SHP77 treated with DMSO at 0.1 percent for 48 hours (cell line): ENCODE results near the gene BMAL1.

Experiments used
- DNase-seq: peaks from one replicate; lab custom pipeline; 2025; lab: John Stamatoyannopoulos, UW

Gene BMAL1

GRCh38 chr11:13317293-13318080, 39.9 kb downstream of the BMAL1 start:
- no peak for DNase-seq

- DNase-seq, result no peak
Measured at GRCh38 chr11:13318498-13319295, 41.1 kb downstream of the BMAL1 start.

GRCh38 chr11:13320688-13321087, 43.1 kb downstream of the BMAL1 start:
- no peak for DNase-seq

GRCh38 chr11:13321431-13321830, 43.8 kb downstream of the BMAL1 start:
- no peak for DNase-seq

GRCh38 chr11:13324141-13324540, 46.6 kb downstream of the BMAL1 start:
- DNase-seq, result no peak

- no peak for DNase-seq
Measured at GRCh38 chr11:13324709-13325108, 47.1 kb downstream of the BMAL1 start.

- DNase-seq, result no peak
Measured at GRCh38 chr11:13327421-13327820, 49.8 kb downstream of the BMAL1 start.

- no peak for DNase-seq
Measured at GRCh38 chr11:13328286-13328685, 50.7 kb downstream of the BMAL1 start.

GRCh38 chr11:13329670-13330356, 52.2 kb downstream of the BMAL1 start:
- DNase-seq, result no peak

GRCh38 chr11:13332124-13332523, 54.5 kb downstream of the BMAL1 start:
- DNase-seq, result no peak

- no peak for DNase-seq
Measured at GRCh38 chr11:13333456-13333957, 55.9 kb downstream of the BMAL1 start.

- no peak for DNase-seq
Measured at GRCh38 chr11:13334034-13334786, 56.6 kb downstream of the BMAL1 start.

- no peak for DNase-seq
Measured at GRCh38 chr11:13335319-13335718, 57.7 kb downstream of the BMAL1 start.

GRCh38 chr11:13336246-13336878, 58.8 kb downstream of the BMAL1 start:
- DNase-seq, result no peak

GRCh38 chr11:13338019-13338426, 60.4 kb downstream of the BMAL1 start:
- DNase-seq, result no peak

- no peak for DNase-seq
Measured at GRCh38 chr11:13338427-13339069, 61.0 kb downstream of the BMAL1 start.

- DNase-seq, result no peak
Measured at GRCh38 chr11:13339195-13340153, 61.9 kb downstream of the BMAL1 start.

GRCh38 chr11:13341026-13341425, 63.4 kb downstream of the BMAL1 start:
- DNase-seq, result no peak

GRCh38 chr11:13343067-13343466, 65.5 kb downstream of the BMAL1 start:
- DNase-seq, result no peak
